ENCODE measurements around the gene CRABP1.

The CRABP1 gene

DNA sequence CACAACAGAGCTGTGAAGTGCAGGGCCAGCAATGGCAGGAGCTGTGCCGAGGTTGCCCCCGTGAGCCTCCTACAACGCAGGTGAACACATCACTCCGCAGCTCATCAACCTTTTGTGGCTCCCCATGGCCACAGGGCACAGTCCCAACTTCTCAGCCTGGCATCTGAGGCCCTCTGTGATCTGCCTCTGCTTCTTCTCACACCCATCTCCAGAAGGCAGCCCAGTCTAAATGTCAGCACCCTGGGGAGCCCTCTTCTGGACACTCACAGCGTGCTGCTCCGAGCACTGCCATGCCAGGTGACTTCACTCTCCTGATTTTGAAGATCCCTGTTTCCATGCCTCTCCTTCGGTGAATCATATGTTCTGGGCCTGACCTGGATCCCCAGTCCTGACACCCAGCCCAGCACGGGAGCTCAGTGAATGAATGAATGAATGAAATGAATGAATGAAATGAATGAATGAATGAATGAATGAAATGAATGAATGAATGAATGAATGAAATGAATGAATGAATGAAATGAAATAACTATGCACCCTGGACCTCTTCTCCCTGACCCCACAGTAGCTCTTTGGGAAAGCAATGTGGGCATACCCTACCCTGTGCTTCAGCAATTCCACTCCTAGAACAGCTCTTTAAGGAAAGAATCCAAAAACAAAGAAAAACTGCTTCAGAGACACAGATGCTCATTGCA is 22.9 kb upstream of the CRABP1 start:
- no peak for DNase-seq

DNA sequence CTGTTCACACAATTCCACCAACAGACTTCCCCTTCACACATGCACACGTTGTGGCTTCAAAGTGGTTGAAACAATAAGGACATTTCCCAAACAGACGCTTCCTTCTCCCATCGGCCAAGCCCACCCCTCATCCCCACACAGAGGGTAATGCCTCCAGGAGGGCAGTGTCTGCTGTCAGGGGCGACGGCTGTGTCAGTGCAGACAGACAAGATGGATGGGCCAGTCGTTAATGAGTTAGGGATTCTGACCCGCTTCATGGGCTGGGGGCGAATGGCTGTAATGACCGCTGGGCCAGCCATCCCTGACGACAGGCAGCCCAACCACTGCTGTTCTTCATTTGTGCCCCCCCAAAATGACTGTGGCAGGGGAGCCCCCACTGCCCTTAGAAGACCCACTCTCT is 20.6 kb upstream of the CRABP1 start:
- no peak for DNase-seq

DNA sequence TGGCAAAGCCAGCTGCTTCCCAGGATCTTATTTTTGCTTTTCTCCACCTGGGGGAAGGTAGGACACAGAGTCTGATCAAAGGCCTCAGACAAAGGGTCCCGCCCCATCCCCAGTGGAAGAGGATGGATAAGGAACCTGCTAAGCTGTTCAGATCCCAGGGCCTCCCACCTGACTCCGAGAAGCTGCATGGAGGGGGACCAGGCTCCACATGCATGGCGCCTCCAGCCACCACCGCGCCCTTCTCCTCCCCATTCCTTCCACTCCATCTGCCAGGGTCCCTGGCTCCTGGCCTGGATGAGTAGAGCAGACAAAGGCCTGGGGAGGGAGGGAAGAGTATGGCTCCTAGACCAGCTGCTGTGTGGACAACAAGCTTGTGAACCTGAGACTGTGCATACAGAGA is 20.0 kb upstream of the CRABP1 start:
- DNase-seq, result no peak

DNA sequence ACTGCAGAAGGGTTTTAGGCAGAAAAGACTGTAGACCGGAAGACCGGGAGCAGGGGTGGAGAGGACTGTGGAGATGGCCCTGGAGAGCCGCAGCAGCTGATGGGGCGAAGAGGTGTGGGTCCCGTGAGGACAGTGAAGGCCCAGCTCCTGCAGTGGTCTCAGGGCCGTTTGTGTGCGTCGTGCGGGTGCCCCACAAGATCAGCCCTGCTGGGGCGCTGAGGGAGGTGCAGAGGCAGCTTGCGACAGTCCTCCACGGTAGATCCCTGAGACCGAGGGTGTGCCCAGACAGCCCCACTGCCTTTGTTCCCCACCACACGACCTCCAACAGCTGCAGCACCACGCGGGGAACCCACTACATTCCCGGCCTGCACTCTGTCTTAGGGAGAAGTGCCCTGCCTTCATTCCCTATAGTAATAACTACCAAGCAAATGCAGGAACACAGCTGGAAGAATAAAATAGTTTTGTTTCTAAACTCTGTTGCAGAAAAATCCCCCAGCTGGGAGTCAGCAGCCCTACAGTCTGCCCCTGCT is 19.0 kb upstream of the CRABP1 start:
- DNase-seq, result no peak

DNA sequence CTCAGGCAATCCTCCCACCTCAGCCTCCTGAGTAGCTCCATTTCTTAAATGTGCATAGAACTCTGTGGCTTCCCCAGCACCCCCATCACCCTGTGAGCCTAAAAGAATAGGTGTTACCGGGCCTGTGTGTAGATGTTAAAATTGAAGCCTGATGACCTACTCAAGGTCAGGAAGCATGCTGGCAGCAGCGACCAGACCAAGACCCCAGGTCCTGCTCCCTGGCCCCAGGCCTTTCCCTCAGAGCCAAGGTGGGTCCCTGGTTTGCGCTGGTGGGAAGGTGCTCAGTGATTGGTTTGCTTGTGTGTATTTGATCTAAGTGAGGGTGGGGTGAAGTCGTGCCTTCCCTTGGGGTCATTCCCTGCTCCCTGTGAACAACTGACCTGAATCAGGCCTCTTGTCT is 18.4 kb upstream of the CRABP1 start:
- no peak for DNase-seq

DNA sequence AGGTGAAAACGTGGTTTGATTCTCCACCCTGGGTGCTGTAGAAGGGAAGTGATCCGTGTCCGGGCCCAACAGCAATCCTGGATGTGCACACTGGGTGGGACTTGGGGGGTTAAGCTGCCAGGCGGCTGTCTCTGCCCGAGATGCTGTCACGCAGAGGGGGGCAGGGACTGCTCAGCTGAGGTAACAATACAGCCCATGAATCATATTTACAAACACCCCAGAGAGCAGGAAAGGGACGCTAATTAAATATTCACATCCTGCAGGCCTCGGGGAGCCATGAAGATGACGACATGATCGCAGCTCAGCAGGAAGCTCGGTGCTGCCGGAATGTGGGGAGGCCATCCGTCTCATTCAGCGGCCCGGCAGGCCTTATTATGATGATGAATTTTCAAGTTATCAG is 17.9 kb upstream of the CRABP1 start:
- no peak for DNase-seq

DNA sequence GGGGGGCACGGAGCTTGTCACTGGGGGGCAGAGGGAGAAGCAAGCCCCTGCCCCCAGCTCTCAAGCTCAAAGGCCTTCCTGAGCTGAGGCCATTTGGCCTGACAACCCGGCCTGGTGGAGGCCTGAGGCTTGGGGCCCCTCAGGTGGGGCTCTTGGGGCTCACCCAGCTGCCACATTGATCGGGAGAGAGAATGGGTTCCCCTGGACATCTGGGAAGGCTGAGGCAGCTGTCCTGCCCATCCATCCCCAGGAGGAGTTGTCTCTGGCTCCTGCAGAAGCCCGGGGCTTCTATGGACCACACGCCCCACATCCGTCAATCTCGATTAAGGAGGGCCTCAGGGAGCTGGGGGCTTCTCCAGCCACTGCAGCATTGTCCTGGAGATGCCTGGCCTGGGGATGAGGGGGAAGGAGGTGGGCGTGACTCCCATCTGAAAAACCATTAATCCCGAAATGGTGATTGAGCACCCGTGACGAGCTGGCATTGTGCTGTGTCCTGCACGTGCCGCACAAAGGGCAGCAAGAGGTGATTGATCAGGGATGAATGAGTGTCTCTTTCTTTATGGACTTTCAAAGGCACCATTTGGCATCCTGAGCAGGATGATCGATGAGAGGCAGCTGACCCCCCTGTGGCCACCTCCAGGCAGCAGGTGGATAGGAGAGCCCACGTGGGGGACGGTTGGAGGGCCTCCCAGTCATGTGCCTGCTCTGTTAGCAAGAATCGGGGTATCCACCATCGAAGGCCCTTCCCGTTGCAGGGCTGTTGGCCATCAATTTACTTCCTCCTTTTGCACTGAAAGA is 17.2 kb upstream of the CRABP1 start:
- DNase-seq, result no peak

DNA sequence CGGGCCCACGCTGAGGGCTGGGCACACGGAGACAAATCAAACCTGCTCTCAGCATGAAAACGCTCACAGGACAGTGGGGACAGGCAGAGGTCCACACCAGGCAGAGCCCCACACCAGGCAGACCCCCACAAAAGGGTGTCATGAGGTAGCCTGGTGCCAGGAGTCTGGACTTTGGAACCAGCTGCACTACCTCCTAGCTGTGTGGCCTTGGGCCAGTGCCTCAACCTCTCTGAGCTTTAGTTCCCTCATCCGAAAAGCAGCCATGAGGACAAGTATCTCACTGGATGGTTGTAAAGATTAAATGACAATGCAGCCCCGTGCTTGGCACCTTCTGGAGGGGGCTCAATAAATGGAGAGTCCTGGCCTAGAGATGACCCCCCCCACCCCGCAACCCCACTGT is 16.5 kb upstream of the CRABP1 start:
- no peak for DNase-seq

DNA sequence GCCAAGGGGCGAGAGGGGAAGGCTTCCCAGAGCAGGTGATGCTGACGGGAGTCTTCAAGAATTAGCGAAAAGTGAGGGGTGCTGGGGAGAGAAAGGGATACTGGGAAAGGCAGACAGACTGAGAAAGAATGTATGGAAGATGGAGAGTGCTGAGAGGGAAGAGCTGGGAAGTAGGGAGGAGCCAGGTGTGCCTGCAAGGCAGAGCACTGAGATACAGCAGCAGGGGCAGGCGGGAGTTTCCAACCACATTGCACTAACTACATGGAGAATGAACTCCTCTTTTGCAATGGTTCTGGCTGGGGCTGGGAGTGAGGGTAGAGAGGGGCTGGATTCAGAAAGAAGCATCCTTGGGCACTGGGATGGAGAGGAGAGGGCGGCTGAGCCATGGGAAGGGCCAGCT is 16.0 kb upstream of the CRABP1 start:
- no peak for DNase-seq

DNA sequence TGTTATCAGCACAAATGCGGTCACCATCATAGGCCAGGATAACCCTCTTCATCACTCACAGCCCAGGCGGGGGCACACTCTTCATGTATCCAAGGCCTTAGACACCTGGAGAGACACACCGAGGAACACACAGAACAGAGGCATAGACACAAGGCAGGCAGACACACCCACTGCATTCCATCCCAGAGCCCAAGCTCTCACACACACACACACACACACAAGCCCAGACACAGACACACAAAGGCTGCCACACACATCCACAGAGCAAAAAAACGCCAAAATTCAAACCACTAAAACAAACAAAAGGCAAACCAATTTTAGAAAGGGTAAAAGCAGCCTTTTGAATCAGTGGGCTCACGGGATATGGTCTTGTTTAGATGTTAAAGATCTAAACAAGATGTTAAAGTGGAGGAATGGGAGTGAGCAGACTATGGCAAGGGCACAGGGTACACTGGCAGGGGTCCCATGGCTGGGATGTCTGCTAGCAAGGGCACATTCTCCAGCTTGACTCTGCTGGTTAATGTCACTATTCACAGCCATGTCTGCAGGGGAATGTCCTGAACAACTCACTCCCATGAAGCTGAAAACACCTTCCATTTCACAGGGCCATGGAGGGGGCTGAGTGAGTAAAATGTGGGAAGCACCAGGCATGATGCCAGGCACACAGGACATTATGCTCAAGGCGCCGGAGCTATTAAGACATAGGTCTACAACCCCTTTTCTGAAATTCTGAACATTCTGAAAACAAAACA is 14.9 kb upstream of the CRABP1 start:
- no peak for DNase-seq

DNA sequence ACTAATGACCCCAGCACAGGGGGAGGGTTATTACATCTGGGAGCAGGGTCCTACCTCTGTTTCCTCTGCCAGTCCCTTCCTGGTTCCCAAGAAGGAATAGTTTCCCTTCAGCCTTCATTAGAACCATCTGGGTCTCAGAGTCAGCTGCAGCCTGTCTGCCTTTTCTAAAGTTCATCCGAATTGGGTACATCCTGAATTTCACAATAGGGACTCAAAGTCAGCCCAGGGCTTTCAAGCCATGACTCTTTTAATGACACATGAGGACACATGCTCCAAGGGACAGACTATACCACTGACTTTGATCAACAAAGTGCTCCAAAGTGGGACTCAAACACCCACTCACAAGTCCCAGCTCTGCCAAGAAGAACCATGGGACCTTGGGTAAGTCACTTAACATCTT is 12.7 kb upstream of the CRABP1 start:
- DNase-seq, result no peak

DNA sequence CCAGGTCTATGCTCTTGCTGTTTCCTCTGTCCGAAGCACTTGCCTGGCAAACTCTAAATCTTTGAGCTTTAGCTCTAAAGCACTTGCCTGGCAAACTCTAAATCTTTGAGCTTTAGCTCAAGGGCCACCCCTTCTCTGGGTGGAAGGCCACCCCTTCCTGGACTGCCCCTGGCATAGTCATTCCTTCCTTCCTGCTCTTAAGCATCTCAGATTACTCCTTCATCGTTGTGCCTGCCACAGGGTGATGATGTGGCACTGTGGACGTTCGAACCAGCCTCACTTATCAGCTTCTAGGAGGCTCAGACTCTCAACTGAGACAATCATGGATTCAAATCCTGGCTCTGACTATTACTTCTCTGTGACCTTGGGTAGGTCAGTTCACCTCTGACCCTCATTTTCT is 10.5 kb upstream of the CRABP1 start:
- DNase-seq, result no peak

DNA sequence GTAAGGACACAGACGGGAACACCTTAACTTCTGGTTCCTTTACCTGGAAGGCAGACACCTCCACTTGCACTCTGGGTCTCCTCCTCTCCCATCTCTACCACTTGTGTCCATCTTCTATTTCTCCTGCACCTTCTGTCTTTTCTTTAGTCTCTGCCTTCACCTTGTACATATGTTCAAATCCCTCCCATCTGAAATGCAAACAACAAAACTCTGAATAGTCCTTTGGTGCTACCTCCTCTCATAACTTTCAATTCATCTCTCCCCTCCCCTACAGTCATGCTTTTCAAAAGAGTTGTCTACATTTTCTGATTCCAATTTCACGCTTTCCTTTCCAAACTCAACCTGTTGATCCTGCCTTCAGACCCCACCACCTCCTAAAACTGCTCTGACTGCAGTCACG is 5.3 kb upstream of the CRABP1 start:
- no peak for DNase-seq

DNA sequence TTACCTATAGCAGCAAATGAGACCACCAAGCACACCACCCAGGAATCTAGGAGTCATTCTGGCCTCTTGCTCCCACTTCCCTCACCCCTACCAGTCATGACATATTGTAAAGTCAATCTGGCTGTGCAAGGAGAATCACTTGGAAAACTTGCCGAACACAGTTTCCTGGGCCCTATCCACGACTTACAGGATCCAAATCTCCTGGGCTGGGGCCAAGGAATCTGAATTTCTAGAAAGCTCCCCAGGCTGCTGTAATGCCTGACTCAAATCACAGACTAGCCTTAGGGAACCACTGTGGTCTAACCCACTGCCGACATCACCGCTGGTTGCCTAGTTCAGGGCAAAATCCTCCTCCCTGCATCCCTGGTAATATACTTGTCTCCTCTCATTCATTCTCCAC is 4.2 kb upstream of the CRABP1 start:
- no peak for DNase-seq

DNA sequence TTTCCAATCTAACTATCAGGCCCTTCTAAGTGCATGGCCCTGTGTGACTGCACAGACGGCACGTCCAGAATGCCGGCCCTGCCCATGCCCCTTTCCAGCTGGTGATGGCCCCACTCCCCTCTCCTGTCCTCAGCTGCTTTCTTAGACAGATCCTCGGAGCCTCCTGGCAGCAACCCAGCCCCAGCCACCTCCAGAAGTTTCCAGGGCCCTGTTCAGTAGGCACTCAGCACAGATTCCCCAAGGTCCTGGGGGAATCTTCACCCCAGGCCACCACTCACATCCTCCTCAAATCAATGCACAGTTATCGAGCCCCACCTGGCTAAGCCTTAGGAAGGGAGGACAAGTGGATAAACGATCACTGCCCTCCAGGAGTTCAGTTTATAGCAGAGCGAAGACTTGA is 1.4 kb upstream of the CRABP1 start:
- DNase-seq, result no peak

DNA sequence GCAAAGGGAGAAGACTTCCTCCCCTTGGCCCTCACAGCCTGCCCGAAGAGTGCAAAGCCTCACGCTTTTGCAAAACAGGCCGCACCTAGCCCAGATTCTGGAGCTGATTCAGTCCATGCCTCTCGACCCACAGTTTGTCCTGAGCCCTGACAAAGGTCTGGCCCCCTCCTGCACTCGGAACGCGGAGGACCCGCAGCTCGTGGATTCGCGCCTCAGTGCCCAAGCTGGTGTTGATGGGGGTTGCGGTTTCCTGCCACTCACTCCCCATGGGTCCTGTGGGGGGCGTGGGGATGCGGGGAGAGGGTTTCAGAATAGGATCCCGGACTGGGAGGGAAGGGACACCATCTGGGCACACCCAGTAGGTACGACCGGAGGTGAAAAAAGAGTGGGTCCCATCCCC is 594 bp upstream of the CRABP1 start:
- DNase-seq, result no peak

DNA sequence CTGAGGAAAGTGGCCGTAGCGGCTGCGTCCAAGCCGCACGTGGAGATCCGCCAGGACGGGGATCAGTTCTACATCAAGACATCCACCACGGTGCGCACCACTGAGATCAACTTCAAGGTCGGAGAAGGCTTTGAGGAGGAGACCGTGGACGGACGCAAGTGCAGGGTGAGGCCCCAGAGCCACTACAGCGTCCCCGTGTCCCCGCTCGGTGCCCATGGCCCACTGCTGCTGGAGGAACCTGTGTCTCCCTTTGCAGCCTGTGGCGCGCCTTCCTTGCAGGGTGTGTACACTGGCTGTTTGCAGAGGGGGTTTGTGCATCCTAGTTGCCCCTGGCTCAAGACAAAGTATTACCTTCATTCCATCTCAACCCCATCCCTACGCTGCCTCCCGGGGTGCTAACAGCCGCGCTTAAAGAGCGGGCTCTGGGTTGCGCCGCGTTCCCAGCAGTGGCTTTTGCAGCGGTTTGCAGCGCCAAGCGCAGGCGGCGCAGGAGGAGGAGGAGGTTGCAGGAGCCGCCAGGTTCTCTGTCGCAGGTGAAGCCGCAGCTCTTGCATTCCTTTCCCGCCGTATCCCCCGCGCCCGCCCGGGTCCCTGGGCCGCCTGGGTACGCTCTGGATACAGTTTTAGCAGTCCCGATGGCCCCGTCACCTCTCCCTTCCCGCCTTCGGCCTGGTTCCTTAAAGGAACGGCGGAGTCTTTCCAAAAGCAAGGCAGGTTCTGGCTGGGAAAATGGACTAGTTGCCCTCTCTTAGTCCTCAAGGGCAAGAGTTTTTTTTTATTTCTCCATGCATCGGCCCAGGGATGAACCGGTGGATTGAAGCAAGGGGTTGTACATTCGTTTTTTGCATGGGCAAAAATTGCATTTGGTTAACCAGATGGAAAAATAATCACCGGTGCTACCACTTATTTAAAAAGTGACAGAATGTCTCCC is 1.2 kb downstream of the CRABP1 start:
- no peak for DNase-seq

DNA sequence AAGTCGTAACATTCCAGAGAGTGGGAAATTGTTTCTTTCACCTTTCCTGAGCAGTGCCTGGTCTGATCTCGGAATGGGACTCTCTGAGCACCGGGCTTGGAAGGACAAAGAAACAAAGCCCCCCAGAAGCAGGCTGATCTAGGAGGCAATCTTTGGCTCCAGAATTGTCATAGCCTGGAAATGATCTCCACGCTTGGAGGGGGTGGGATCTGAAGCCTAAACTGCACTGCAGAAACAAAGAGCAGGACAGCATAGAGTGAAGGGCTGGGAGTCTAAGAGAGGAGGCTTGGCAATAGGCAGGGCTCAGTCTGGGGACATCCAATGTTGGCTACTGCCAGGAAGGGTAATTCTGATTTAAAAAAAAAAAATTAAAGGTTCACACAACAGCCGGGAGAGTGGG is 1.9 kb downstream of the CRABP1 start:
- no peak for DNase-seq

DNA sequence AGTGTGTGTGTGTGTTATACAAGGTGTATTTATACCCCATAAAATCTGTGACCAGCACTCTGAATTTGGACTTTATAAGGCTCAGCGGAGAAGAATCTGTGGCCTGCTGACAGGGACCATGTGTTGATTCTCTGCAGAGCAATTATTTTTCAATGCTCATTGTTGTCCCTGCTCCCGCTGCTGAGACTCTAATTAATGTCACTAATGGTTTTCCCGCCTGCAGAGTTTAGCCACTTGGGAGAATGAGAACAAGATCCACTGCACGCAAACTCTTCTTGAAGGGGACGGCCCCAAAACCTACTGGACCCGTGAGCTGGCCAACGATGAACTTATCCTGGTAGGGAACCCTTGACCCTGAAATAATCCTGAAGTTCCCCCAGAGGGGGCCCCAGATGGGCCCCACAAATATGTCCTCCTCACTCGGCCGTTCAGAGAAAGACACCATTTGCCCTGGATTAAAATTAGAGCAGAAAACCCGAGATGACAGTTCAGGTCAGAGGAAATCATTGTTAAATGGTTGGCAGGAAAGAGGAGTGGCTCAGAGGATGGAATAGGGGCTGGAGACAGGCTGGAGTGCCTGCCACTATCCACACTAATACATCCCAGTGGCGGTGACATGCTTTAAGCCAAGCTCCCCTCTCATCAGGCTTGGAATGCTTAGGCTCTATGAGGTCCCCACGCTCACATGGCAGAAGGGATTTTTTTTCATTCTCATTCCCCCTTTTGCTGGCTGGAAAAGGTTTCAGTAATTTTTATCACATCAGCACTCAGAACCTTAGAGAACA is 3.3 kb downstream of the CRABP1 start:
- DNase-seq, result no peak

DNA sequence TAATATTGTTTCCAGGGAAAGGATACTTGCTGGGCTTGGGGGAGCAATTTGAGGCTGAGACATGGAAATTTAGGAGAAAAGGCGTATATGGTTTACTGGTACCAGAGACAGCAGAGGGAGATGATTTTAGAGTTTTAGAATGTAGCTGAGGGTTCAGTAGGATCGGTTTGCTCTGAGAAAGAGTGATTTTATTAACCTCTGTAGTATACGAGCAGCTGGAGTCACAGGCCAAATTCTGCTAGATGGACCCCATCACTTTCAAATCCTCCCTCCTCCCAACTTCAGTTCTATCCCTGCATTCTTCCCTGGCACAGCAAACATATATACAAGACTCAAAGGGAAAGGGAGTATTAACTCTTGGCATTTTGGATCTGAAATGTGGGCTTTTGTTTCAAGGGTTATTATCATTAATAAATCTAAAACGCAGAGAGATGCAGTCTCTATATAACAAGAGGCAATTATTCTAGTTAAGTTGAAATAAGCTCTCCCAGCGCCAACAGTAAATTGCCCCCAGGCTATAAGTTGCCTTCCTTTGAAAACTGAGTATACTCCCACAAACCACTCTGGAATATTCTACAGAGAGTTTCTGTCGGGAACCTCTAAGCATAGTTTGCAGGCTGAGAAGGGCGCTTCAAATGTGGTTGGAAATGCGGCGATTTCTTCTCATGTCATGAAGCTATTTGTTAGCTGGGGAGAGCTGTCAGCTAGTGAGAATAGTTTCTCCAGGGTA is 5.4 kb downstream of the CRABP1 start:
- DNase-seq, result no peak

All from CD4-positive, alpha-beta T cell treated with Interleukin-10 for 1 hour (primary cell).